B cell (primary cell): ENCODE results near the gene ARRDC5. TPM values are rescaled to one million over a fixed set of nuclear protein-coding genes. Genes with fewer than 3 reads are reported as not detected.

Source experiments
- ATAC-seq: fragments of 200-7000 bp; cut with Tn5 transposase; one replicate; pipeline ENCODE4 v1.10.0; 2021; ENCODE audit warnings: low read depth, mild to moderate bottlenecking, moderate number of reproducible peaks, moderate library complexity
- CTCF ChIA-PET: fragments of 350-600 bp; sonication (Branson Sonifier 250); formaldehyde crosslinking; loops from one replicate; lab custom pipeline; 2021; ENCODE audit warnings: antibody characterized with exemption, inconsistent platforms; lab: Charles Lee
- POLR2A ChIA-PET: fragments of 350-600 bp; sonication (Branson Sonifier 250); formaldehyde crosslinking; loops from one replicate; lab custom pipeline; 2021; ENCODE audit warnings: antibody characterized with exemption; lab: Charles Lee
- DNase-seq: peaks from one replicate; pipeline ENCODE4 v3.0.0; 2013
- H2AFZ ChIP-seq: 2 replicates; pipeline ENCODE4 v1.6.1; 2012; ENCODE audit warnings: mild to moderate bottlenecking, low read depth, low read length; ENCODE audit not compliant: insufficient read depth, poor library complexity, severe bottlenecking
- H3K27ac ChIP-seq, 2 donors: 1 replicate in 1 of 2; 2 replicates in 1 of 2; pipeline ENCODE4 v1.5.1; 2012 to 2013; ENCODE audit warnings: low read length in 2 of 2, mild to moderate bottlenecking in 2 of 2, moderate library complexity in 1 of 2
- H3K27me3 ChIP-seq, 4 experiments: fragments of 200-600 bp in 1 of 4; sonication (generic) in 1 of 4; replicated peaks in 1 of 4; 1 replicate in 2 of 4; 2 replicates in 2 of 4; pipeline versions ENCODE4 v1.6.1 to v1.7.0; 2013 to 2016; ENCODE audit warnings: low read length in 3 of 4, mild to moderate bottlenecking in 2 of 4, mixed read lengths in 1 of 4, moderate library complexity in 1 of 4; ENCODE audit not compliant: insufficient read depth in 4 of 4, control insufficient read depth in 3 of 4; ENCODE audit errors: control extremely low read depth in 1 of 4
- H3K36me3 ChIP-seq, 2 experiments: replicated peaks in 1 of 2; 1 replicate in 1 of 2; 2 replicates in 1 of 2; pipeline versions ENCODE4 v1.6.1 to v1.7.1; 2013; ENCODE audit warnings: low read length in 1 of 2; ENCODE audit not compliant: insufficient read depth in 2 of 2, control insufficient read depth in 1 of 2; ENCODE audit errors: control extremely low read depth in 1 of 2, extremely low read depth in 1 of 2
- H3K4me1 ChIP-seq, 2 donors: fragments of 200-600 bp in 1 of 2; sonication (generic) in 1 of 2; 1 replicate in 1 of 2; 2 replicates in 1 of 2; pipeline versions ENCODE4 v1.5.1 to v1.6.1; 2013 to 2017; ENCODE audit warnings: low read length in 2 of 2; ENCODE audit not compliant: control insufficient read depth in 2 of 2, insufficient read depth in 2 of 2
- H3K4me2 ChIP-seq: replicated peaks from 2 replicates; pipeline ENCODE3; 2012; ENCODE audit warnings: mild to moderate bottlenecking, low read depth, low read length; ENCODE audit not compliant: poor library complexity, severe bottlenecking
- H3K4me3 ChIP-seq, 5 experiments: fragments of 200-600 bp in 1 of 5; sonication (generic) in 1 of 5; 1 replicate in 3 of 5; 2 replicates in 2 of 5; pipeline versions ENCODE4 v1.5.1 to v1.7.0; 2011 to 2016; ENCODE audit warnings: low read length in 4 of 5, mild to moderate bottlenecking in 4 of 5, low read depth in 2 of 5, control low read depth in 1 of 5, moderate library complexity in 1 of 5; ENCODE audit not compliant: insufficient read depth in 1 of 5; ENCODE audit errors: control extremely low read depth in 1 of 5, extremely low read depth in 1 of 5
- H3K79me2 ChIP-seq: fragments of 200-600 bp; sonication (generic); one replicate; pipeline ENCODE4 v1.6.0; 2016; ENCODE audit warnings: low read length; ENCODE audit not compliant: control insufficient read depth, insufficient read depth
- H3K9ac ChIP-seq: fragments of 200-600 bp; sonication (generic); 2 replicates; pipeline ENCODE4 v1.6.1; 2017; ENCODE audit warnings: mild to moderate bottlenecking, low read length, moderate library complexity
- H3K9me3 ChIP-seq, 3 donors: one replicate each; pipeline versions ENCODE4 v1.6.1 to v1.7.1; 2013; ENCODE audit warnings: low read length in 2 of 3; ENCODE audit not compliant: control insufficient read depth in 2 of 3, insufficient read depth in 1 of 3; ENCODE audit errors: control extremely low read depth in 1 of 3
- H4K20me1 ChIP-seq: 2 replicates; pipeline ENCODE4 v1.6.0; 2012; ENCODE audit warnings: mild to moderate bottlenecking, low read length; ENCODE audit not compliant: insufficient read depth, control insufficient read depth, poor library complexity, severe bottlenecking
- H3K27ac Mint-ChIP-seq: one replicate; pipeline ENCODE4 v1.8.0; 2021; ENCODE audit warnings: mixed read lengths
- H3K27me3 Mint-ChIP-seq: one replicate; pipeline ENCODE4 v1.8.0; 2021; ENCODE audit warnings: mixed read lengths
- H3K4me1 Mint-ChIP-seq: one replicate; pipeline ENCODE4 v1.8.0; 2021; ENCODE audit warnings: mixed read lengths
- H3K4me3 Mint-ChIP-seq: one replicate; pipeline ENCODE4 v1.8.0; 2021; ENCODE audit warnings: mixed read lengths
- H3K9me3 Mint-ChIP-seq: one replicate; pipeline ENCODE4 v1.8.0; 2022; ENCODE audit warnings: mixed read lengths; ENCODE audit not compliant: insufficient read depth
- CTCF ChIP-seq: fragments of 200-600 bp; IDR thresholded peaks from one replicate; pipeline ENCODE4 v1.8.0; 2022; ENCODE audit warnings: antibody characterized with exemption, mild to moderate bottlenecking
- EZH2 ChIP-seq: IDR thresholded peaks from 2 replicates; pipeline ENCODE4 v1.6.1; 2012; ENCODE audit warnings: borderline replicate concordance, low read depth, mild to moderate bottlenecking, moderate library complexity, low read length; ENCODE audit not compliant: insufficient read depth, poor library complexity, severe bottlenecking
- WGBS: methylation state at CpG from one replicate; pipeline ENCODE4 v1.1.5; 2013; ENCODE audit warnings: missing lambda C conversion rate; ENCODE audit not compliant: insufficient coverage; 5-methylcytosine and 5-hydroxymethylcytosine counted together
- intact Hi-C: fragments of 100-400 bp; cut with micrococcal nuclease; formaldehyde crosslinking; loops from one replicate; pipeline ENCODE4 v1.10.0; 2022
- polyA plus RNA-seq: library from polyadenylated mRNA; depleted of rRNA; stranded (reverse); fragments of >200 nt; gene quantifications from 2 replicates; pipeline ENCODE4 v1.2.3, GENCODE V29; 2012
- total RNA-seq, 2 donors: library from RNA; stranded (reverse); fragments of 120-200 nt in 1 of 2; gene quantifications; 1 replicate in 1 of 2; 2 replicates in 1 of 2; pipeline versions ENCODE4 v1.2.3 to v1.2.4, GENCODE V29; 2013 to 2022

Gene ARRDC5
- total and polyA plus RNA-seq, 2 donors (not counting 1 experiment from before 2014, with no cell fraction given): 10.2 to 13.2 TPM

- Histone ChIP-seq H3K79me2 (peaks cover 99% of the 10 kb centered on the region), H3K4me1 (peaks cover 54 to 70% of the 10 kb centered on the region in 2 donors), H3K36me3 (peaks cover 2 to 8% of the 10 kb centered on the region in 2 experiments), H3K4me3 (peak overlapping the region in 4 of 5 experiments; percentile 15 to 73 (median 44)), H3K4me2 (peak overlapping the region; percentile 99), H3K9ac (peak overlapping the region; percentile 70), H2AFZ (peak overlapping the region; percentile 57), H3K27me3 (peaks cover 0 to 3% (median 0%) of the 10 kb centered on the region in 4 experiments), H3K27ac (peak overlapping the region in 1 of 2 donors; percentile 8), H4K20me1 (peaks cover 83% of the 10 kb centered on the region), H3K9me3 (no peaks in the 10 kb centered on the region)
- Mint-ChIP-seq H3K4me3 (peak overlapping the region; percentile 93), H3K27me3 (no peaks in the 10 kb centered on the region), H3K4me1 (peaks cover 63% of the 10 kb centered on the region), H3K27ac (peak overlapping the region; percentile 87), H3K9me3 (no peaks in the 10 kb centered on the region)
- WGBS: 37% methylated on average over 7 of the region's 15 CpGs
- no peak for ATAC-seq
- intact Hi-C loops: loop anchor here (1.0 to 2.0 kb wide), 3 partner anchors 39 to 219 kb away; no protein-coding TSS in a partner anchor
- CTCF ChIA-PET: interaction anchor here (0.9 to 15.4 kb wide), 21 partner anchors 9 to 178 kb away, joined by 3 to 219 read pairs (median 5); partner anchors contain the start of genes ARRDC5, KDM4B and PLIN3
- DNase-seq: no peak
- no peak for TF ChIP-seq EZH2
- TF ChIP-seq CTCF: no peak
- POLR2A ChIA-PET: interaction anchor here (0.6 to 1.2 kb wide), 2 partner anchors 43 to 187 kb away, joined by 3 read pairs; no protein-coding TSS in a partner anchor
These were observed 8.6 kb upstream of the ARRDC5 start for GRCh38 chr19:4911314-4911713.
